ENCODE measurements around the gene ARL6IP1.

The ARL6IP1 gene

DNA sequence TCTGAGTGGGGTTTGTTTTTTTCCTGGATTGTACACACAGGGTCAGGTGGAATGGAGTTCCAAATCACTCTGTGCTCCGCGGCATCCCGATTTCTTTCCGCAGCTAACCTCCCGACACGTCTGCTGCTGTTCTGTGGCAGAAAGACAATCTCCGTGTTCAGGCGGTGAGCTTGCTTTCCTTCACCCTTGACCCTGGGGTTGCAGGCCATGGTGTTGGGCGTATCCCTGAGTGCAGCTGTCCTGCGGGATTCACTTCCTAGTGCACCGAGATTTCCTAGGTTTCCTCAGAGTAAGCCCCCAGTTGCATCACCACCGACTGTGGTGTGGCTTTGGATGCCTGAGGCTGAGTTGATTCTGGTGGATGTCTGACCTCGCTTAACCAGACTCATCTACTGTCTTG lies 7.8 kb upstream of the ARL6IP1 start:
- no peak for DNase-seq
- TF ChIP-seq GATA1 (IDR thresholded peaks at IDR 0.05; ENCODE audit: low read depth, low read length) = no peak
- no peak for TF ChIP-seq POLR2A (IDR thresholded peaks at IDR 0.05; ENCODE audit: low read length)

DNA sequence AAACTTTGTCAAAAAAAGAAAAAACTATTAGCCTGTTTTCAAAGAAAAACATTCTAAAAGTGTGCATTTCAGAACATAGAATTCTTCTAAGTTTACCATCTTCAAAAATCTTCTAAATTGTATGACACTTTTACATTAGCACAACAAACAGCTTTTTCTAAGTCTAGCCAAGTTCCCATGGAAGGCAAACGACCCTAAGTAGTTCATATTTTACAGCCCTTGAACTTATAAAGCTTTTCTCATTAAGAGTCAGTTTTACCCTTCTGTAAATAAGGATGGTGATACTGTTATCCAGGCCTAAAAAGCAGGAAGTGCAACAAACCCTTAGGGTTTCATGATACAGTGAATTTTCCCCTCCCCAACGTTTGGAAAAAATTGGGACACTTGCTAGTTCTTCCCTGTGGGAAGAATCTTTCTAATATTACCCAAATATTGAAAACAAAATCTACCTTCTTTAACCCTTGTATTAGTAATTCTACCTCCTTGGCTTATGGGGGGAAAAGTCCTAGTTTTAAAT lies 4.0 kb upstream of the ARL6IP1 start:
- DNase-seq = no peak
- TF ChIP-seq GATA1 (IDR thresholded peaks at IDR 0.05; ENCODE audit: low read depth, low read length) (no peak), POLR2A (IDR thresholded peaks at IDR 0.05; ENCODE audit: low read length) (no peak)

DNA sequence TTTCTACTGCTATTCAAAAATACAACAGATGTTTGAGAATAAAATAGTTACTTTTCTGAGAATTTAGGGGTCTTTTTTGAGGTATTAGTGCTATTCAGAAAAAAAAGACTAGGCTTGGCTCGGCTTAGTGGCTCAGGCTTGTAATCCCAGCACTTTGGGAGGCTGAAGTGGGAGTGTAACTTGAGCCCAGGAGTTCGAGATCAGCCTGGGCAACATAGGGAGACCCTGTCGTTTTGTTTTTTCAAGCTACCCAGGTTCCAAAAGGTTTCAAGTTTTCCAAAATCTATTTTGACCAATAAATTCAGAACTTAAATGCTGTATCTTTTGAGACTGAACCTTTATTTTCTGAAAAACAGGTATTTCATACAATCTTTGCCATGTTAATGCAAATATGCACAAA lies 3.2 kb upstream of the ARL6IP1 start:
- DNase-seq = no peak
- no peak for TF ChIP-seq POLR2A (IDR thresholded peaks at IDR 0.05; ENCODE audit: low read length)
- TF ChIP-seq GATA1 (IDR thresholded peaks at IDR 0.05; ENCODE audit: low read depth, low read length) = no peak

DNA sequence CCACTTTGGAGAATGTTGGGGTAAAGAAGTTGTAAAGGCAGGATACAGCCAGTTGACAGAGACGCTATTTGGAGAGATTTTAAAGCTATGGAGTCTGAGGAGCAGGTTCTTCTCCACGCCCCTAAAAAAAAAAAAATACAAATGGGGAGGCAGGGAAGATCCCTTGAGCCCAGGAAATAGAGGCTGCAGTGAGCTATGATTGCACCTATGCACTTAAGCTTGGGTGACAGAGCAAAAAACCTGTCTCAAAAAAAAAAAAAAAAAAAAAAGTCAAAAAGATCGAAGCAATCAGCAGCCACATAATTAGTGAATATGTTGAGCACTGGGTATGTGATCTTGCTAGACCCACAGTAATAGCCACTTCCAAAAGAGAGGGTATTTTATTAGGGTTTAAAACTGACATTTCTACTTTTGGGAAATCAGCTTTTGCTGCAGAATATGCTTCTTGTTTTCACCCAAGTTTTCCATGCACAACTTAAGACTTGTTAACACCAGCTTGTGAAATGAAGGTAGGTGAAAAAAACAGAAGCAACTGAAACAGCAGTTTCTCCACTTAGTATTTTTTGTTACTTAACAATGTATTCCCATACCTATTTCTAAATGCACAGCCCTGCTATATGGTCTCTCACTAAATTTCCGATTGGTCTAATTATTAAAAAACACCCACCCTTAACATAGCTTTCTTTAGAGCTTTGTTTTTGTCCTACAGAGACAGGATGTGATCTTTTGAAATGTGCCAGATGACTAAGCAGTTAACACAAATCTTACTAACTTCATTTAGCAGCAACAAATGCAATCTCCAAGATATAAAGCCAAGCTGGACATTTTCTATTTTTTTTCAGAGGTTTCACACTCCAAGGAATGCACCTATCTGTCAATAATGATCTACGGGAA lies 2.5 kb upstream of the ARL6IP1 start:
- DNase-seq = peak; percentile 24 to 46
- TF ChIP-seq GATA1 (IDR thresholded peaks at IDR 0.05; ENCODE audit: low read depth, low read length) = no peak
- no peak for TF ChIP-seq POLR2A (IDR thresholded peaks at IDR 0.05; ENCODE audit: low read length)

DNA sequence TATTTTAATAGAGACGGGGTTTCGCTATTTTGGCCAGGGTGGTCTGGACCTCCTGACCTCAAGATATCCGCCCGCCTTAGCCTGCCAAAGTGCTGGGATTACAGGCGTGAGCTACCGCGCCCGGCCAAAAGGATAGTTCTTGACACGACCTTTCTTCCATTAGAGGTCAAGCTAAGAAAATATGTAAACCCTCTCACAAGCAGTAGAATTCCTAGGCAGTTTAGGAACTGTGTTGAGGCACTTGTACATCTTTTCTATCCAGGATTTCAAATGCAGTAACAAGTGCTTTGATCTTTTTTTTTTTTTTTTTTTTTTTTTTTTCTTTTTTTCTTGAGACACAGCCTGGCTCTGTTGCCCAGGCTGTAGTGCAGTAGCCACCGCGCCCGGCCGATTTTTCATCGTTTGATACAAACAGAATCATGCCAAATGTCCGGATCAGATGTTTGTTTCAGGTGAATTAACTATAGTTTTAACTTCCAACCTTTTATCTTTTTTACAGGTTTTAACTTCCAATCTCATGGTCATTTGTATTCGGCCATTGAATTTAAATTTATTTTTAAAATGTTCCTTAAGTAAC lies 1.5 kb upstream of the ARL6IP1 start:
- no peak for DNase-seq
- TF ChIP-seq GATA1 (IDR thresholded peaks at IDR 0.05; ENCODE audit: low read depth, low read length) (no peak), POLR2A (IDR thresholded peaks at IDR 0.05; ENCODE audit: low read length) (no peak)

DNA sequence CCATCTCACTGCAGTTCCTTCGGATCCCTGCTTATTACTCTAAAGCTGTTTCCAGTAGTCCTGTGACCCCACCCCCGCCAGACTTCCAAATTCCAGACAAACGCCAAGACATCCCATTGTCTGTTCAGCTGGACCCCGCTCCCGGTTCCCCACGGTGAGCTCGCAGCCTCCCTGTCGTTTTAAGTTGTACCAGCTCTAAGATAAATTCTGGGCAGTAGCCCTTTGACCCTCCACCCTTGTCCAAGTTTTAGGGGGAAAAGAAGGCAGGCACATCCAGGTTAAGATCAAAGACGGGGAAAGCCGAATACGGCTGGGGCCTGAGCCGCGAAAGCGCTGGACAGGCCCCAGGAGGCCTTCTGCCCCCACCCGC lies 589 bp downstream of the ARL6IP1 start:
- no peak for TF ChIP-seq POLR2A (IDR thresholded peaks at IDR 0.05; ENCODE audit: low read length)
- TF ChIP-seq GATA1 (IDR thresholded peaks at IDR 0.05; ENCODE audit: low read depth, low read length) = no peak
- DNase-seq = peak; percentile 57 to 72

DNA sequence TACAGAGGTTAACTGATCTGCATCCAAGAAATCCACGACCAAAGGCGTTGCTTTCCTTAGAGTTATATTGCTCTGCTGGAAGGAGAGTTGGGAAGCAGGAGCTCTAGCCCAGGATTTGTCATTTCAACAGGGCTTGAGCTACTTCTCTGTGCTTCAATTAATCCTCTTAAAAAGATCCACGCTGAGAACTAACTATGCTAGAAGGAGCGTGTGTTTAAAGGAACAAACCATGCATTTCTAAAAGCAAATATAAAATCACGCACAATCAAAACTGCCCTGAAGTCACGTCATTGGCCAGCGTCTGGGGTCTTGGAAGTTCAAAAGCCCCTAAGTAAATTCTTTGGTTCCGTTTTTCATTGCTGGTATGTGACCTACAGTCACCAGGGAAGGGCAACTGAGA lies 1.1 kb downstream of the ARL6IP1 start:
- no peak for DNase-seq
- TF ChIP-seq GATA1 (IDR thresholded peaks at IDR 0.05; ENCODE audit: low read depth, low read length) = no peak
- no peak for TF ChIP-seq POLR2A (IDR thresholded peaks at IDR 0.05; ENCODE audit: low read length)

DNA sequence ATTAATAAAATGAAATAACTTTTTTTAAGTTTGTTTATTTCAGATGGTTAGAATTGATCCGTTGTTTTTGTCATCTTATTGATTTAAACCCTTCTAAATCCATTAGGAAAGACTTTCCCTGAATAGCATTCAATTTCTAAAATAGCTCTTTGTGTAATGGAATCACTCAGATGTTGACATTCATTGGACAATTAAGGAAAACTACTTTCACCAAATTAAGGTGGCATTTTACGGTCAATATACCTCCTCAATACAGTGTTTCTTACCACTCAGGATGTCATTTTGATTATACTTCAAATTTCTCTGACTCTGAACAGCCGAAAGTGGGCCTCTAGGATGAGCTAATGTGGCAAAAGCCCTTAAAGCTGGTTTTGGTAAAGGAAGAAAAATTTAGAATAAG lies 1.8 kb downstream of the ARL6IP1 start:
- no peak for DNase-seq
- TF ChIP-seq POLR2A (IDR thresholded peaks at IDR 0.05; ENCODE audit: low read length) (no peak), GATA1 (IDR thresholded peaks at IDR 0.05; ENCODE audit: low read depth, low read length) (no peak)

DNA sequence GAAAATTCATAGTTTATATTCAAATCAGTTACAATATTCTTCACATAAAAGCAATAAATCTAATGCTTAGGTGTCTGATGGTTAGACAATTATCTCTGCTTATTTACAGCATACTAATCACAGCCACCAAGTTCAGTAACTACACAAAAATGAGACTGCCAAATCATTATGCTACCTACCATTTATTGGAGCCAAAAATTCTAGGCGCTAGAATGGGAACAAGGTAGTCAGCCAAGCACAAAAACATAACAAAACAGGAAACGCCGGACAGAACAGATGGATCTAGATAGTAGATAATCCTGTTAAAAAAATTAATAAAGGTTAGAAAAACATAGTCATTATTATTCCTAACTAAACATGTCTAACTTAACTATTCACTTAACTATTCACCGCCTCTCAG lies 3.6 kb downstream of the ARL6IP1 start:
- TF ChIP-seq POLR2A (IDR thresholded peaks at IDR 0.05; ENCODE audit: low read length) (no peak), GATA1 (IDR thresholded peaks at IDR 0.05; ENCODE audit: low read depth, low read length) (no peak)
- DNase-seq = no peak

DNA sequence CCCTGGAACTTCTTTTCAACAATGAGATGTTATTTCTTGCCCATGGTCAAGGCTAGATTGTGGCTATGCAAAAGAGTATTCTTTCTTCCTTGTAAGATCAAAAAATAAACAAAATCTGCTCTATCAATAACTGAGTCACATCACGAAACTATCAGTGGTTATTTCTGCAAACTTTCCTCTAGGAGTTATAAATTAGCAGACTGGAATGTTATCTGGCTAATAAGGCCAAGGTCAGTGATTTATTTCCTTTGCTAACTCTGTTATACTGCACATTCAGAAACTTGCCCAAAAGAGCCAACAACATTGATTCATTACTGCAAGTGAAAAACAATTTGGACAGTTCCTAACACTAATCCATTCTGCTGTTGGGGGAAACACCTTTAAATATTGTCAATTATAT lies 5.0 kb downstream of the ARL6IP1 start:
- DNase-seq = no peak

DNA sequence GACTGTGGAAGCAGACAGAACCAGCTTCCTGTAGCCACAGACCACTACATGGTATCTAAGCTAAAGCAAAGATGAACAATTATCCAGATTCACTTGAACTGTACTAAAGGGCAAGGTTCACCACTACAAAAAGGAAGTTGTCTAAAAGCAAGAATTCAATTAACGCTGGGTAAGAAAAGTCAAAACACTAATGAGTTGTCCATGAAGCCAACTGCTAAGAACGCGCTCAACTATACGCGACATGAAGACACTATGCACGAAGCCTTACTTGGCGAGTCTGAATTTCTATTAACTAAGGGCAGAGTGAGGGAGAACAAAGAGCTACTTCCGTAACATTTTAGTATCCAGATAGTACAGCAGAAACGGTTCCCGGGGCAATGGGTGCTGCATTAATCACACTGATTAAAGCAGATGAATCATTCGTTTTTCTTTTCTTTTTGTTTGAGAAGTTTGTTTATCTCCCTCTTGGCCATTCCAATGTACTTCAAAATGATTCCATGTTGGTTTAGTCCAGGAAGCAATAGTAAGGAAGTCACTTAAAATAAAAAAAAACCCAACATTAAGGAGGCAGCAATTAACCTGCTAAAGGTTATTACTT lies 8.4 kb downstream of the ARL6IP1 start:
- DNase-seq = no peak
- TF ChIP-seq GATA1 (IDR thresholded peaks at IDR 0.05; ENCODE audit: low read depth, low read length) (no peak), POLR2A (IDR thresholded peaks at IDR 0.05; ENCODE audit: low read length) (no peak)

More for the DNA sequence above, 5.0 kb downstream of the ARL6IP1 start:
- TF ChIP-seq GATA1 (IDR thresholded peaks at IDR 0.05; ENCODE audit: low read depth, low read length) (no peak), POLR2A (IDR thresholded peaks at IDR 0.05; ENCODE audit: low read length) (no peak)

DNA sequence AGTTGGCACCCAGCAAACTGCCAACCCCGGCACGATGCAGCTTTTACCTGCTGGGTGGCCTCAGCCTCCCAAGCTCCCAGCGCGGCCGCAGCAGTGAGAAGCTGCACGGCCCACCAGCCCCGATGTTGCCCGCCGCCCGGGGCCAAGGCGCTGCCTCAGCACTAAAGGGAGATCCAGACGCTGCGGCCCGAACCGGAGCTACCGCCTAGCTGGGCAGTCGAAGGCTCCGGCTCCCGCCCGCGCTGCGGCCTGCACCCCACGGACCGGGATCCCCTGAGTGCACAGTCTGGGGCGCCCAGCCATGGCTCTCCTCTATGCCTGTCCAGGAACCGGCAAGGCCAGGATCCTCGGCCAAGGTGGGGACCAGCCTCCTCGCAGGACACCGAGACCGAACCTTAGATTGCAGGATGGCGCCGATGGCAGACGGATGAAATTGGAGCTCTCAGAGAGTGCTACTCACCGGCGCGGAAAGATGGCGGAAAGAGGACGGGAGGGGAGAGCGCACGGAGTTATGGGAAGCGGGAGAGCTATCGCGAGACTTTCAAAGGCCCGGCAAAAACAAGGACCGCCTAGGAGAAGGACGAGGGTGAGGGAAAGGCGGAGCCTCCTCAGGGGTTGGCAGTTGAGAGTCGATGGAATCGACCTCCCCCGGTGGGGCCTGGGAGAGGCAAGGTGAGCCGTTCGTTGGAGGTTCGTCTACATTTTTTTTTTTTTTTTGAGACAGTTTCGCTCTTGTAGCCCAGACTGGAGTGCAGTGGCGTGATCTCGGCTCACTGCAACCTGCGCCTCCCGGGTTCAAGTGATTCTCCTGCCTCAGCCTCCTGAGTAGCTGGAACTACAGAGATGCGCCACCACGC lies 11.3 kb downstream of the ARL6IP1 start, which contains the start of gene RPS15A:
Gene RPS15A (minus strand): TSS at position 485 of the 857 bp plus-strand sequence. CDS start 1,221 bp downstream, outside the sequence.
- TF ChIP-seq GATA1 (IDR thresholded peaks at IDR 0.05; ENCODE audit: low read depth, low read length) (no peak), POLR2A (IDR thresholded peaks at IDR 0.05; ENCODE audit: low read length) (peak; percentile 97)

DNA sequence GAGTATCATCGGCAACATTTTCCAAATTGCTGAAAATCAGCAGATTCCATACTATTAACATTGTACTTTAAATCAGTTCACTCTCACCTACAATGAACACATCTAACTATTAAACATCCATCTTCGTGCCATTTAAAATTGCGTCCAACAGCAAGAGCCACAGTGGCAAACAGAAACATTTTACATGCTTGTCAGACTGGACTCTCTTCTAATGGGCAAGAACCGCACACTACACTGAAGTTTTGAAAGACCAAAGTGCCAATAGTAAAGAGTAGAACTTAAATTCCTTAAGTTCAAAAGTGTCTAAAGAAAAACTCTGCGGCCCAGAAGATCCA lies 11.9 kb downstream of the ARL6IP1 start:
- no peak for DNase-seq
- TF ChIP-seq POLR2A (IDR thresholded peaks at IDR 0.05; ENCODE audit: low read length) (no peak), GATA1 (IDR thresholded peaks at IDR 0.05; ENCODE audit: low read depth, low read length) (no peak)

More for the DNA sequence above, 11.3 kb downstream of the ARL6IP1 start, which contains the start of gene RPS15A:
- peak; percentile 97 for DNase-seq
